Right renal pelvis (tissue), 4 donors: ENCODE results near the gene NSUN6. TPM values are rescaled to one million over a fixed set of nuclear protein-coding genes. Genes with fewer than 3 reads are reported as not detected.
"Not testable (repeated sequence)": the region's sequence is repeated elsewhere in the genome, so short reads cannot be mapped to it uniquely, and the experiment has no call there.

Source experiments
- DNase-seq, 4 donors: peaks; one replicate each; pipeline ENCODE4 v3.0.0-alpha.2; 2013; ENCODE audit warnings: low read depth in 4 of 4, low spot score in 3 of 4, missing footprints in 1 of 4
- polyA plus RNA-seq, 4 donors: library from polyadenylated mRNA; unstranded; fragments of 120-200 nt; gene quantifications; one replicate each; pipeline ENCODE4 v1.2.1, GENCODE V29; 2013; ENCODE audit not compliant: insufficient read length in 4 of 4

The NSUN6 gene
- polyA plus RNA-seq, 4 donors: 21.6 to 32.4 (median 22.6) TPM

DNA sequence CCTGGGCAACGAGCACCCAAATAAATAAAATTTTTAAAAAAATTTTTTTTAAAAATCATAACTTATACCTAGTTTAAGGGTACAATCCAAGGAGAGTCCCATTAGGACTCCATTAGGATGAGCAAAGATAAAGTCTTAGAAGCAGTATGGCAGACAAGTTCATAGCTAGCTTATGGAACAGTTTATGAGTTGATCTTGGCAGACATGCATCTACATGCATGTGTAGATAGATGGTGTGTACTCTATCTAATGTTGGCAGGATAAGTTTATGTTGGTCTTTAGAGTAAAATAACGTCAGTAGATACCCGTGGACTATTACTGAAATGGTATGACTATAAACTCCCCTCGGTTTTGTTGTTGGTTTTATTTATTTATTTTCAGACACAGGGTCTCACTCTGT, 40.2 kb downstream of the NSUN6 start:
- no peak for DNase-seq

DNA sequence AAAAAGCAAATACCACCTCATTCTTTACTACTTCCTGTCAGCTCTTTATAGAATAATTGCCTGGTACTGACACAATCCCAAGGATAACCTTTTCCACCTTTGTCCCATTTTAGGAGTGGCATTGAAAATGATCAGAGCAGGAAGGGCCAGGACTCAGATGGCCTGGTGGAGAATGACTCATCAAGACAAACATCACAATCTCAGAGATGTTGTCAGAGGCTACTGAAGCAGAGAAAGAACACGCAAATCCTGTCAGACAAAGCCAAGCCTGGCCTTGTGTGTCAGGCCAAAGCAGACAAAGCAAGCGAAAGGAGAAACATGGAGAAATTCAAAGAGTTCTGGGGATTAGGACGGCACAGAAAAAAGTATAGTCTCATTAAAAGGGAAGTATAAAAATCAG, 40.9 kb downstream of the NSUN6 start:
- no peak for DNase-seq

DNA sequence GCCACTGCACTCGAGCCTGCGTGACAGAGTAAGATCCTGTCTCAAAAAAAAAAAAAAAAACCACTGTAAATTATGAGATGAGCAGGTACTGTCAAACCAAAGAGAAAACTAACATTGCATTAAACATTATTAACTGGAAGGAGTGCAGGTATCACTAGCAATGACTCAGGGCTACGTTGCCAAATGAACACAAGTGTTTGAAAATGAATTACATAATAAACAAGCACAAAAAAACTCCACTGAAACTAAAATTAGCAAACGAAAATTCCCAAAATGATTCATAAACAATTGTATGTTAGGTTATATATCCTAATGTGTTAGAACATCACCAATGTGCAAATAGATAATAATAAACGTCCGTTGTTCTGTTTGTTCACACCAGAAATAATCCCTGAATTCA, 42.8 kb downstream of the NSUN6 start:
- no peak for DNase-seq

DNA sequence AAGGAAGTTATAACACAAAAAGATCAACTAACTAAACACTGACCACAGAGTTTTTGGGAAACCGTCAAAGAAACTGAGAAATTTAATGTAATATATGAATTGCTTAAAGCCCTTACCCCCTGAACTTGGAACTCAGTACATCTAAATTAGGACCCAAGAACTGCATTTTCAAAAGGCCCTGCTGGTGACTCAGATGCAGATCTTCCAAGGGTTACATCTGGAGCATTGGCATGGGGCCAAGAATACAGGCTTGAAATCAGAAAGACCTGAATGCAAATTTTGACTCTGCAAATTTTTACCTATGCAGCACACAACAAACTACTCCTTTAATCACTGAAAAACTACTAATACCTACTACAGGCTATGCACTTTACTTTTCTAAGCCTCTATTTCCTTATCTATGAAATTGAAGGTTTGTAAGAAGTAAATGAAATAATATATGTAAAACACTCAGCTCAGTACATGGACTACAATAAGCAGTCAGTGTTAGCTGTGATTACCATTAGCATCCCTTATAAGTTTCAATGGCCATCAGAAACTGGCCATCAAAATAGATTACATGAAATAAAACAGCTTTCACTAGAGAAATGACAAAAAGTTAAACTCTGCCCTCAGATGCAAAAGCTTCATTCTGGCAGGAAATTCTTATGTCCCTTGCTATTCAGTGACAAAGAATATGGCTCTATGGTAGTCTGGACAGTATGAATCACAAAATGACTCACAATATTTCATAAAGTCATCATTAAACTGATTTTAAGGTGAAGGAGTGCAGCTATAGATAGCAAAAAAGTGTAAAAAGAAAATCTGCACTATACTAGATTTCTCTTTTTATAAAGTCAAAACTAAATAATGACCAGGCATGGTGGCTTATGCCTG, 43.6 kb downstream of the NSUN6 start:
- no peak for DNase-seq

DNA sequence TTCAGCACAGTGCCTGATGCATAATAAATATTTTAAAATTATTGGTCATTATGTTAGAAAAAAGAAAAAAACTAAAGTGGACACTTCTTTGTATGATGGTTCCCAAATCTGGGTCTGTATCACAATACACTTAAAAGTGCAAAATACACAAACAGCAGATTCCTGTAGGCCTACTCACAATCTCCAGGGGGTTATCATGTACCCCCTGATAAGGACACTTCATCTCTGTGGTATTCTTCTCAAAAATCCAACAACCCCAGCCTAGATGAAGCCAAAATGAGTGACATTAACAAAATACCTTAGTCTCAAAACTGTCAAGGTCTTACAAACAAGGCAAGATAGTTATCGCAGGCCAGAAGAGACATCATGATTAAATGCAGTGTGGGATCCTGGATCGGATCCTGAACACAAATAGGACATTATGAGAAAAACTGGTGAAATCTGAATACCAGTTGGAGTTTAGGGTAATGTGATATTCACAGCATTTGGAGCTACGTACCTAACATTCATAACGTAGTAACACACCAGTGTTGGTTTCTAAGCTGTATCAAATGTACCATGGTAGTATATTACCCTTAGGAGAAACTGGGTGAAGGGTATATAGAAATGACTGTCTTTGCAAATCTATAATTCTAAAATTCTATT, 45.2 kb downstream of the NSUN6 start:
- no peak for DNase-seq

DNA sequence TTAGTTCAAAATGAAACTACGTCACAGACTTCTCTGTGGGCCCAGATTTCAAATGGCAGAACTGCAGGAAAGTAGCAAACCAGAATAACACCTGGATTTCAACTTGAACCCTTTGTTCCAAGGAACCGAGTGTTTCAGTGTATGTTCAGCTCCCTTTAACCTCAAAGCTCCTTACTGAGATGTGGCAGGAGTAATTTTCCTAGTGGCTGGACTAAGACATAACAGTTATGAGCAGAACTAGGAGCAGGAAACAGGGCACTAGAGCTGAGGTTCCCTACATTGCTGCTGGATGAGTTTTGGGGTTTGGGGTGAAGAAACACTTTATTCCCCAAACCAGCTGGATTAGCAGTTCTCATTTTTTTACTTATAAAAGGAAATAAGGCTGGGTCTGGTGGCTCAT, 50.1 kb downstream of the NSUN6 start:
- DNase-seq: no peak

DNA sequence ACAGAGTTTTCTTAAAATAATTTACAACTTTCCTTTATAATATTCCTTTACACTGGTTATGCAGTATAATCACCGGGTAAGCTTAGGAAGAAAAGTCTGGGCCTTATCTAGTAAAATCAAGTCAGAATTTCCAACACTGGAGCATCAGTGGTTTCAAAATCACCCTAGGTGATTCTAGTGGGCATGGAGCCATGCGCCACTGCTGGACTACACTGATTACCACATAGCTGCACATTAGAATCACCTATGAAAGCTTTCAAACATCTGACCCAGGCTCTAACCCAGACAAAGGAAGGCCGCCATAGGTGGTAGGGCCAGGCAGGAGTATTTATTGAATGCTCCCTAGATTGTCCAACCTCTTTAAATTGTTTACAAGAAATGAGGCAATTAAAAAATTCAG, 52.0 kb downstream of the NSUN6 start:
- no peak for DNase-seq

GRCh38 chr10:18594574-18595156, 56.7 kb downstream of the NSUN6 start:
- no peak for DNase-seq

DNA sequence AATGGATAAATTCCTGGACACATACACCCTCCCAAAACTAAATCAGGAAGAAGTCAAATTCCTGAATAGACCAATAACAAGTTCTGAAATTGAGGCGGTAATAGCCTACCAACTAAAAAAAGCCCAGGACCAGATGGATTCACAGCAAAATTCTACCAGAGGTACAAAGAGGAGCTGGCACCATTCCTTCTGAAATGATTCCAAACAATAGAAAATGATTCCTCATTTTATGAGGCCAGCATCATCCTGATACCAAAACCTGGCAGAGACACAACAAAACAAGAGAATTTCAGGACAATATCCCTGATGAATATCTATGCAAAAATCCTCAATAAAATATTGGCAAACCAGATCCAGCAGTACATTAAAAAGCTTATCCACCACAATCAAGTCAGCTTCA, 60.2 kb downstream of the NSUN6 start:
- DNase-seq: not testable (repeated sequence)

DNA sequence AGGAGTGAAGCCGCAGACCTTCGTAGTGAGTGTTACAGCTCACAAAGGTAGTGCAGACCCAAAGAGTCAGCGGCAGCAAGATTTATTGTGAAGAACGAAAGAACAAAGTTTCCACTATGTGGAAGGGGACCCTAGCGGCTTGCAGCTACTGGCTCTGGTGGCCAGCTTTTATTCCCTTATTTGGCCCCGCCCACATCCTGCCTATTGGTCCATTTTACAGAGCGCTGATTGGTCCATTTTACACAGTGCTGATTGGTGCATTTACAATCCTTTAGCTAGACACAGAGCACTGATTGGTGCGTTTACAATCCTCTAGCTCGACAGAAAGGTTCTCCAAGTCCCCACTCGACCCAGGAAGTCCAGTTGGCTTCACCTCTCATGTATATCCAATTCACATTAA, 64.8 kb downstream of the NSUN6 start:
- DNase-seq: not testable (repeated sequence)

- DNase-seq: no peak
These were observed 67.7 kb downstream of the NSUN6 start for GRCh38 chr10:18583575-18584270.

- DNase-seq: no peak
These were observed 68.6 kb downstream of the NSUN6 start for GRCh38 chr10:18582803-18583202.

DNA sequence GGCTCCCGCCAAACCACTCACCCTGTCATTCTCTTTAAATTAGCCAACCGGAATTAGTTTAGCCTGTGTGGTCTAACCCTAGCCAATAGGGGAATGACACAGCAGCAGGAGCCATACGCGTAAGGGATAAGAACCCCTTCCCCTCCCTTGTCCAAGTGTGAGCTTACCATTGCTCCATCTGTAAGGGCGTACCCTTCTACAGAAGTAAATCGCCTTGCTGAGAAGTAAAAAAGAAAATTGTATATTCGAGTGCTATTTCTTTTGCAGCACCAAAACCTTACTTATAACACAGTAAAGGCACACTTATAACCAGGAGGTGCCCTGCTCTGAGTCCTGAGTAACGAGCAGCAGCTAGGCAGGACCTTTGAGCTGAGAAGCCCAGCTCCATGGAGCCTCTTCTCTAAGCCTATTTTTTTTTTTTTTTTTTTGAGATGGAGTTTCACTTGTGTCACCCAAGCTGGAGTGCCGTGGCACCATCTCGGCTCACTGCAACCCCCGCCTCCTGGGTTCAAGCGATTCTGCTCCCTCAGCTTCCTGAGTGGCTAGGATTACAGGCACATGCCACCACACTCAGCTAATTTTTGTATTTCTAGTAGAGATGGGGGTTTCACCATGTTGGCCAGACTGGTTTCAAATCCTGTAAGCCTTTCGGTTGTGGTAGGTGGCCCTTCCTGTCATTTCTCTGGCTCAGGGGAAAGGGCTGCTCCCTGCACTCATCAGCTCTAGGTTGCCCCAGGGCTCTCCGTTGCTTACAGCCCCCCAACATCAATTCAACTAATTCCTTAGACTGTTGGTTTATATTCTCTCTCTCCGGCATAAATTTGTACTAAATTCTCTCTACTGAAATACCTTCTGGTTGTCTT, 73.3 kb downstream of the NSUN6 start:
- DNase-seq: no peak

- no peak for DNase-seq
These were observed 74.8 kb downstream of the NSUN6 start for GRCh38 chr10:18576586-18576985.

- no peak for DNase-seq
These were observed 78.3 kb downstream of the NSUN6 start for GRCh38 chr10:18572959-18573561.

DNA sequence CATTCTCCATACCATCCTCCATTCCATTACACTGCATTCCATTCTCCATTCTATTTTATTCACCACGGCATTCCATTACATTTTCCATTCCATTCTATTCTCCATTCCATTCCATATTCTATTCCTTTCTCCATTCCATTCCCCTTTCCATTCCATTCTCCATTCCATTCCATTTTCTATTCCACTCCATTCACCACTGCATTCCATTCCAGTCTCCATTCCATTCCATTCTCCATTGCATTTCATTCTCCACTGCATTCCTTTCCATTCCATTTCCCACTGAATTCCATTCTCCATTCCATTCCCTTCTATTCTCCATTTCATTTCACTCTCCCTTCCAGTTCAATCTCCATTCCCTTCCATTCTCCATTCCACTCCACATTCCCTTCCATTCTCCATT, 79.6 kb downstream of the NSUN6 start:
- no peak for DNase-seq

DNA sequence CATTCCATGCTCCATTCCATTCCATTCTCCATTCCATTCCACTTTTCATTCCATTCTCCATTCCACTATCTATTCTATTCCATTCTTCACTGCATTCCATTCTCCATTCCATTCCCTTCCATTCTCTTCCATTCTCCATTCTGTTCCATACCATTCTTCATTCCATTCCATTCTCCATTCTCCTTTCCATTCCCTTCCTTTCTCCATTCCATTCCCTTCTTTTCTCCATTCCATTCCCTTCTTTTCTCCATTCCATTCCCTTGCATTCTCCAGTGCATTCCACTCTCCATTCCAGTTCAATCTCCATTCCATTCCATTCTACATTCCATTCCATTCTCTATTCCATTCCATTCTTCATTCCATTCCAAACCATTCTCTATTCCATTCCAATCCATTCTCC, 80.3 kb downstream of the NSUN6 start:
- DNase-seq: no peak

GRCh38 chr10:18570386-18570785, 81.0 kb downstream of the NSUN6 start:
- not testable (repeated sequence) for DNase-seq

GRCh38 chr10:18567343-18567856, 84.0 kb downstream of the NSUN6 start:
- no peak for DNase-seq

DNA sequence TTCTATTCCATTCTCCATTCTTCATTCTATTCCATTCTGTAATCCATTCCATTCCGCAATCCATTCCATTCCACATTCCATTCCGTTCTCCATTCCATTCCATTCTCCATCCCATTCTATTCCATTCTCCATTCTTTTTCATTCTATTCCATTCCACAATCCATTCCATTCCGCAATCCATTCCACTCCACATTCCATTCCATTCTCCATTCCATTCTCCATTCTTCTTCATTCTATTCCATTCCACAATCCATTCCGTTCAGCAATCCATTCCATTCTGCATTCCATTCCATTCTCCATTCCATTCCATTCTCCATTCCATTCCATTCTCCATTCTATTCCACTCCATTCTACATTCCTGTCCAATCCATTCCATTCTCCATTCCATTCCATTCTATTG, 85.2 kb downstream of the NSUN6 start:
- no peak for DNase-seq
